SK-N-SH (cell line): ENCODE measurements around the gene TRPM6. TPM values are rescaled to one million over a fixed set of nuclear protein-coding genes. Genes with fewer than 3 reads are reported as not detected.

Experiments
- CTCF ChIA-PET: fragments of 300-600, 350-600 bp; formaldehyde crosslinking; extraction: SDS; loops from one replicate; lab custom pipeline; 2021; lab: Yijun Ruan, JAX
- POLR2A ChIA-PET: fragments of 350-600 bp; sonication (Branson Sonifier 250); formaldehyde crosslinking; extraction: SDS; loops from one replicate; lab custom pipeline; 2020; ENCODE audit warnings: antibody characterized with exemption, inconsistent platforms; lab: Yijun Ruan, JAX
- DNase-seq: peaks from one replicate; pipeline ENCODE4 v3.0.0; 2012
- H2AFZ ChIP-seq: fragments of 200-600 bp; sonication (generic); 2 replicates; pipeline ENCODE4 v1.8.1; 2016; ENCODE audit warnings: antibody characterized with exemption, mild to moderate bottlenecking, low read depth
- H3F3A ChIP-seq: fragments of 200-600 bp; sonication (generic); replicated peaks from 2 replicates; pipeline ENCODE3; 2016; ENCODE audit warnings: antibody characterized with exemption, mild to moderate bottlenecking; ENCODE audit not compliant: insufficient read depth
- H3K27ac ChIP-seq, 2 experiments: fragments of 200-500 bp in 1 of 2; fragments of 200-600 bp in 1 of 2; sonication (Bioruptor generic) in 1 of 2; sonication (generic), shearing (Covaris generic) in 1 of 2; 2 replicates each; pipeline versions ENCODE4 v1.5.1 to v1.6.1; 2014 to 2016; ENCODE audit warnings: low read depth in 2 of 2, inconsistent platforms in 1 of 2, low read length in 1 of 2, mild to moderate bottlenecking in 1 of 2, mixed read lengths in 1 of 2
- H3K27me3 ChIP-seq: fragments of 200-600 bp; sonication (generic), shearing (Covaris generic); 2 replicates; pipeline ENCODE4 v1.6.1; 2016; ENCODE audit warnings: mixed run types; ENCODE audit not compliant: insufficient read depth
- H3K36me3 ChIP-seq, 2 experiments: fragments of 200-500 bp in 1 of 2; fragments of 200-600 bp in 1 of 2; sonication (Bioruptor generic) in 1 of 2; sonication (generic) in 1 of 2; replicated peaks in 1 of 2; 2 replicates each; pipeline versions ENCODE3 to v1.5.1; 2014 to 2016; ENCODE audit warnings: low read length in 1 of 2, mild to moderate bottlenecking in 1 of 2; ENCODE audit not compliant: insufficient read depth in 2 of 2, control insufficient read depth in 1 of 2
- H3K4me1 ChIP-seq, 2 experiments: fragments of 200-500 bp in 1 of 2; fragments of 200-600 bp in 1 of 2; sonication (Bioruptor generic) in 1 of 2; sonication (generic), shearing (Covaris generic) in 1 of 2; 2 replicates each; pipeline versions ENCODE4 v1.5.1 to v1.6.1; 2014 to 2016; ENCODE audit warnings: low read depth in 1 of 2, low read length in 1 of 2, mixed run types in 1 of 2; ENCODE audit not compliant: insufficient read depth in 2 of 2, control insufficient read depth in 1 of 2
- H3K4me2 ChIP-seq: fragments of 200-600 bp; sonication (generic), shearing (Covaris generic); 2 replicates; pipeline ENCODE4 v1.6.1; 2017; ENCODE audit warnings: mixed run types
- H3K4me3 ChIP-seq, 2 experiments: fragments of 200-500 bp in 1 of 2; fragments of 200-600 bp in 1 of 2; sonication (Bioruptor generic) in 1 of 2; sonication (generic), shearing (Covaris generic) in 1 of 2; 2 replicates each; pipeline versions ENCODE4 v1.5.1 to v1.8.1; 2014 to 2016; ENCODE audit warnings: low read depth in 2 of 2, inconsistent platforms in 1 of 2, low read length in 1 of 2, mild to moderate bottlenecking in 1 of 2, mixed read lengths in 1 of 2, moderate library complexity in 1 of 2
- H3K79me2 ChIP-seq: fragments of 200-600 bp; sonication (generic); 2 replicates; pipeline ENCODE4 v1.8.1; 2017; ENCODE audit warnings: mild to moderate bottlenecking; ENCODE audit not compliant: insufficient read depth
- H3K9ac ChIP-seq: fragments of 200-600 bp; sonication (generic); 2 replicates; pipeline ENCODE4 v1.6.1; 2017; ENCODE audit warnings: mixed run types
- H3K9me2 ChIP-seq: fragments of 200-600 bp; sonication (generic); 2 replicates; pipeline ENCODE4 v1.6.1; 2017; ENCODE audit warnings: mixed run types
- H3K9me3 ChIP-seq: fragments of 200-600 bp; sonication (generic); 2 replicates; pipeline ENCODE4 v1.6.1; 2017; ENCODE audit warnings: mixed run types, mild to moderate bottlenecking, moderate library complexity
- H4K20me1 ChIP-seq: fragments of 200-600 bp; sonication (generic); 2 replicates; pipeline ENCODE4 v1.6.1; 2017; ENCODE audit warnings: mild to moderate bottlenecking, mixed run types; ENCODE audit not compliant: insufficient read depth
- CTCF ChIP-seq: fragments of 200-600 bp; sonication (generic); IDR thresholded peaks from 2 replicates; pipeline ENCODE4 v1.6.1; 2017; ENCODE audit warnings: antibody characterized with exemption, mild to moderate bottlenecking, moderate library complexity
- ELF1 ChIP-seq: IDR thresholded peaks from 2 replicates; pipeline ENCODE4 v1.4.0; 2012
- GABPA ChIP-seq: IDR thresholded peaks from 2 replicates; pipeline ENCODE4 v1.4.0; 2012; ENCODE audit warnings: low read depth, mild to moderate bottlenecking
- GATA2 ChIP-seq: sonication (generic); formaldehyde crosslinking; IDR thresholded peaks from 2 replicates; pipeline ENCODE4 v1.5.0; 2020; ENCODE audit warnings: mild to moderate bottlenecking, missing genetic modification reagents
- IRF3 ChIP-seq: fragments of 150-350 bp; IDR thresholded peaks from 2 replicates; pipeline ENCODE4 v1.6.1; 2016; ENCODE audit warnings: mild to moderate bottlenecking, low read depth, low read length
- JUND ChIP-seq: IDR thresholded peaks from 2 replicates; pipeline ENCODE4 v1.4.0; 2012
- MXI1 ChIP-seq: IDR thresholded peaks from 2 replicates; pipeline ENCODE4 v1.6.1; 2012; ENCODE audit warnings: mild to moderate bottlenecking, low read depth, low read length, improper control_type of control experiment
- POLR2AphosphoS5 ChIP-seq: IDR thresholded peaks from 2 replicates; pipeline ENCODE4 v1.6.1; 2012; ENCODE audit warnings: low read depth, low read length
- RAD21 ChIP-seq: IDR thresholded peaks from 2 replicates; pipeline ENCODE4 v1.6.1; 2012; ENCODE audit warnings: mild to moderate bottlenecking, low read length
- RCOR1 ChIP-seq: fragments of 150-350 bp; IDR thresholded peaks from 2 replicates; pipeline ENCODE4 v1.6.1; 2017; ENCODE audit warnings: antibody characterized with exemption, low read length
- RFX5 ChIP-seq: IDR thresholded peaks from 2 replicates; pipeline ENCODE4 v1.6.1; 2012; ENCODE audit warnings: mild to moderate bottlenecking, improper control_type of control experiment, low read length
- RXRA ChIP-seq: IDR thresholded peaks from 2 replicates; pipeline ENCODE4 v1.4.0; 2012; ENCODE audit warnings: low read depth, mild to moderate bottlenecking, borderline replicate concordance
- SMC3 ChIP-seq: IDR thresholded peaks from 2 replicates; pipeline ENCODE4 v1.6.1; 2012; ENCODE audit warnings: low read depth, low read length, improper control_type of control experiment
- TEAD4 ChIP-seq: IDR thresholded peaks from 2 replicates; pipeline ENCODE4 v1.4.0; 2012; ENCODE audit warnings: mild to moderate bottlenecking, borderline replicate concordance; ENCODE audit not compliant: insufficient read depth
- USF2 ChIP-seq: fragments of 150-350 bp; IDR thresholded peaks from 2 replicates; pipeline ENCODE4 v1.6.1; 2017; ENCODE audit warnings: antibody characterized with exemption, low read length, low read depth, borderline replicate concordance
- YY1 ChIP-seq: IDR thresholded peaks from 2 replicates; pipeline ENCODE4 v1.4.0; 2012; ENCODE audit warnings: low read depth, mild to moderate bottlenecking
- ZBTB33 ChIP-seq: IDR thresholded peaks from 2 replicates; pipeline ENCODE4 v1.4.0; 2012; ENCODE audit warnings: low read depth, borderline replicate concordance
- WGBS: methylation state at CpG from one replicate; pipeline ENCODE4 v1.1.6; 2017; ENCODE audit warnings: low lambda C conversion rate; 5-methylcytosine and 5-hydroxymethylcytosine counted together
- polyA plus RNA-seq, 3 experiments: library from polyadenylated mRNA; depleted of rRNA; stranded (reverse); fragments of >200 nt; gene quantifications; 2 replicates each; pipeline ENCODE4 v1.2.3, GENCODE V29; 2012

The TRPM6 gene
- polyA plus RNA-seq, 1 of the 3 experiments (the other 2 are of a cell fraction) = 0.03 TPM

GRCh38 chr9:74772121-74772520 is 115.6 kb downstream of the TRPM6 start:
- H2AFZ ChIP-seq = no peak overlapping the region
- H3K4me3 ChIP-seq = no peak overlapping the region
- H3K36me3 ChIP-seq = no peaks in the 10 kb centered on the region
- H3K4me2 ChIP-seq = no peak overlapping the region
- TF ChIP-seq RFX5 (no peak), MXI1 (no peak), RCOR1 (no peak), YY1 (no peak), RAD21 (no peak), SMC3 (no peak), ZBTB33 (no peak), GABPA (no peak), POLR2AphosphoS5 (no peak), TEAD4 (no peak), ELF1 (no peak), USF2 (no peak), GATA2 (no peak), RXRA (no peak), JUND (no peak), IRF3 (no peak), CTCF (no peak)
- H3K9me2 ChIP-seq = no peaks in the 10 kb centered on the region
- H3K79me2 ChIP-seq = no peaks in the 10 kb centered on the region
- DNase-seq = no peak
- ChIA-PET POLR2A (no interaction called here), CTCF (interaction anchor here (1.0 to 10.3 kb wide), 5 partner anchors 12 to 304 kb away, joined by 4 to 159 read pairs (median 10); partner anchors contain the start of genes C9orf40 and CARNMT1)
- WGBS = 39% methylated on average over 4 of the region's 4 CpGs
- no peaks in the 10 kb centered on the region; a peak in 1 of 4 replicates for H3K4me1 ChIP-seq
- no peak overlapping the region for H3K27ac ChIP-seq
- H3K27me3 ChIP-seq = peaks cover 10% of the 10 kb centered on the region; the same call in 1 of the 2 replicates
- no peaks in the 10 kb centered on the region for H4K20me1 ChIP-seq
- no peaks in the 10 kb centered on the region for H3K9me3 ChIP-seq
- no peak overlapping the region for H3K9ac ChIP-seq
- H3F3A ChIP-seq = no peaks in the 10 kb centered on the region
